GM23338 (cell line): ENCODE data around the gene GTF3C2.

ENCODE experiments used
- EZH2 ChIP-seq: fragments of 200-600 bp; sonication (generic); IDR thresholded peaks from one replicate; pipeline ENCODE4 v1.8.0; 2017; ENCODE audit warnings: antibody characterized with exemption, mild to moderate bottlenecking, low read depth; ENCODE audit not compliant: unreplicated experiment
- JUNB ChIP-seq: IDR thresholded peaks from one replicate; pipeline ENCODE4 v1.6.1; 2016; ENCODE audit warnings: antibody characterized with exemption; ENCODE audit not compliant: unreplicated experiment
- POLR2AphosphoS5 ChIP-seq: IDR thresholded peaks from 2 replicates; pipeline ENCODE4 v1.6.1; 2016; ENCODE audit warnings: antibody characterized with exemption, low read depth
- REST ChIP-seq: IDR thresholded peaks from one replicate; pipeline ENCODE4 v1.6.1; 2018; ENCODE audit warnings: antibody characterized with exemption; ENCODE audit not compliant: unreplicated experiment
- TF ChIP-seq, protein P1 (sequence below), 2 experiments: fragments of 200-600 bp in 1 of 2; sonication (generic) in 1 of 2; conservative IDR thresholded peaks; 2 replicates each; pipeline versions ENCODE4 v1.5.1 to v1.6.1; 2016 to 2017; ENCODE audit warnings: antibody characterized with exemption in 2 of 2, low read depth in 2 of 2, mild to moderate bottlenecking in 2 of 2, moderate library complexity in 1 of 2

DNA sequence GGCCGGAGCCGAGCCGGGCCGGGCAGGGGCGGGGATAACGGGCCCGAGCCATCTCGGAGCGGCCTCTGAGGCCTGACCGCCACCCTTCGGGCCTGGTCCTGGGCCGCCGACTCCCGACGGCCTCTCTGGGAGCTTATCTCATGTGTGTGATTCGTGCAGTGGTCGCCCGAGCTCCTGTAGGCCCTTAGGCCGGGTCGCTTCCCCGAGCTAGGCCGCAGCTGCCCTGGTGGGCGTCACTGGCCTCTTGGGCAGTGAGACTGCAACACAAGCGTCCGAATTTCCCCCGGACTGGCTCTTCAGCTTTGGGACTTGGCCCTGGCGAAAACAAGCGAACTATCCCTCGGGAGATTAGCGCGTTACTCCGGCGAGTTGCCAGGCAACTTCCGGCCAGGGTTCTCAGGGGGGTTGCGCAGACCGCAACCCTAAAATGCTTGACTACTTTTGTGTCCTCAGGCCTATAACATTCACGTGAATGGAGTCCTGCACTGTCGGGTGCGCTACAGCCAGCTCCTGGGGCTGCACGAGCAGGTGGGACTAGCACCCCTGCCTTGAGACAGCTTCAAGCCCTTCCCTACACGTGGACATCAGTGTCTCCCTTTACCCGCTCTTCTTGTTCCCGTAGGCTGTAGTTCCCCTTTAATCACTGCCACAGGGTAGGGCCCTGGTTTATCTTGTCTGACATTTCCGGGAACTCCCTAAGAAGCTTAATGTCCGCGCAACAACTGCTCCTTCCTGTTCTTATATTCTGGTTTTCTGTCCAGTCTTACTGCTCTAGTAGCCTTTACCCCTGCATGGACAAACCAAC is 14.5 kb upstream of the GTF3C2 start:
- TF ChIP-seq EZH2 (no peak), REST (no peak), JUNB (no peak), POLR2AphosphoS5 (no peak)
- TF ChIP-seq, protein P1, sequence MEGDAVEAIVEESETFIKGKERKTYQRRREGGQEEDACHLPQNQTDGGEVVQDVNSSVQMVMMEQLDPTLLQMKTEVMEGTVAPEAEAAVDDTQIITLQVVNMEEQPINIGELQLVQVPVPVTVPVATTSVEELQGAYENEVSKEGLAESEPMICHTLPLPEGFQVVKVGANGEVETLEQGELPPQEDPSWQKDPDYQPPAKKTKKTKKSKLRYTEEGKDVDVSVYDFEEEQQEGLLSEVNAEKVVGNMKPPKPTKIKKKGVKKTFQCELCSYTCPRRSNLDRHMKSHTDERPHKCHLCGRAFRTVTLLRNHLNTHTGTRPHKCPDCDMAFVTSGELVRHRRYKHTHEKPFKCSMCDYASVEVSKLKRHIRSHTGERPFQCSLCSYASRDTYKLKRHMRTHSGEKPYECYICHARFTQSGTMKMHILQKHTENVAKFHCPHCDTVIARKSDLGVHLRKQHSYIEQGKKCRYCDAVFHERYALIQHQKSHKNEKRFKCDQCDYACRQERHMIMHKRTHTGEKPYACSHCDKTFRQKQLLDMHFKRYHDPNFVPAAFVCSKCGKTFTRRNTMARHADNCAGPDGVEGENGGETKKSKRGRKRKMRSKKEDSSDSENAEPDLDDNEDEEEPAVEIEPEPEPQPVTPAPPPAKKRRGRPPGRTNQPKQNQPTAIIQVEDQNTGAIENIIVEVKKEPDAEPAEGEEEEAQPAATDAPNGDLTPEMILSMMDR (conservative IDR thresholded peaks at IDR 0.05; ENCODE audit: low read depth in 2 of 2), result no peak
